GM21367 (cell line): ENCODE results near the gene DNAJC22.
"Not testable (repeated sequence)": the region's sequence is repeated elsewhere in the genome, so short reads cannot be mapped to it uniquely, and the experiment has no call there.

Experiments
- ATAC-seq: cut with Tn5 transposase; IDR thresholded peaks from one replicate; pipeline ENCODE4 v1.9.1; 2021; ENCODE audit not compliant: unreplicated experiment

Gene DNAJC22

GRCh38 chr12:49346659-49347310, at the start of gene DNAJC22:
TSS of gene DNAJC22 (plus strand) at chr12:49346888. CDS start at chr12:49348873, 1,985 bp downstream.
- no peak for ATAC-seq

- ATAC-seq = no peak
Measured at GRCh38 chr12:49297695-49298060, 49.0 kb upstream of the DNAJC22 start.

GRCh38 chr12:49298160-49298559, 48.5 kb upstream of the DNAJC22 start:
- ATAC-seq = no peak

DNA sequence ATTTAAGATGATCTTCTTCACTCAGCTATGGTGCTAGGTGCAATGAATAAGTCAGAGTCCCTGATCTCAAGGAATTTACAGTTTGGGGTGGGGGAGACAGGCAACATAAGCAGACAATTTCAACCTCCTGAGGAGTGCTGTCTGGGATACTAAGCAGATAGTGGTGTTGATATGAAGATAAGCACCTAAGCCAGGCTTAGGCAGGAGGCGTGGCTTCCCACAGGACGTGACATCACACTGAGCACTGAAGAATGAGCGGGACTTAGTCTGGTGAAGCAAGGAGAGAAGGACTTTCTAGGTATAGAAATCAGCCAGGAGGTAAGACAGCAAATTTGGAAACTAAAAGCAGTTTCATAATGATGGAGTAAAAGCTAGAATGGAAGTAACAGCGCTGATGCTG, 44.9 kb upstream of the DNAJC22 start:
- no peak for ATAC-seq

GRCh38 chr12:49304161-49304560, 42.5 kb upstream of the DNAJC22 start:
- no peak for ATAC-seq

- ATAC-seq = no peak
Measured at GRCh38 chr12:49305762-49306510, 40.8 kb upstream of the DNAJC22 start.

- no peak for ATAC-seq
Measured at GRCh38 chr12:49309386-49309785, 37.3 kb upstream of the DNAJC22 start.

DNA sequence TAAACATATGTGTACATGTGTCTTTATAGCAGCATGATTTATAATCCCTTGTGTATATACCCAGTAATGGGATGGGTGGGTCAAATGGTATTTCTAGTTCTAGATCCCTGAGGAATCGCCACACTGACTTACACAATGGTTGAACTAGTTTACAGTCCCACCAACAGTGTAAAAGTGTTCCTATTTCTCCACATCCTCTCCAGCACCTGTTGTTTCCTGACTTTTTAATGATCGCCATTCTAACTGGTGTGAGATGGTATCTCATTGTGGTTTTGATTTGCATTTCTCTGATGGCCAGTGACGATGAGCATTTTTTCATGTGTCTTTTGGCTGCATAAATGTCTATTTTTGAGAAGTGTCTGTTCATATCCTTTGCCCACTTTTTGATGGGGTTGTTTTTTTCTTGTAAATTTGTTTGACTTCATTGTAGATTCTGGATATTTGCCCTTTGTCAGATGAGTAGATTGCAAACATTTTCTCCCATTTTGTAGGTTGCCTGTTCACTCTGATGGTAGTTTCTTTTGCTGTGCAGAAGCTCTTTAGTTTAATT, 36.2 kb upstream of the DNAJC22 start:
- ATAC-seq = not testable (repeated sequence)

GRCh38 chr12:49314811-49315210, 31.9 kb upstream of the DNAJC22 start:
- ATAC-seq = no peak

GRCh38 chr12:49317118-49317517, 29.6 kb upstream of the DNAJC22 start:
- not testable (repeated sequence) for ATAC-seq

DNA sequence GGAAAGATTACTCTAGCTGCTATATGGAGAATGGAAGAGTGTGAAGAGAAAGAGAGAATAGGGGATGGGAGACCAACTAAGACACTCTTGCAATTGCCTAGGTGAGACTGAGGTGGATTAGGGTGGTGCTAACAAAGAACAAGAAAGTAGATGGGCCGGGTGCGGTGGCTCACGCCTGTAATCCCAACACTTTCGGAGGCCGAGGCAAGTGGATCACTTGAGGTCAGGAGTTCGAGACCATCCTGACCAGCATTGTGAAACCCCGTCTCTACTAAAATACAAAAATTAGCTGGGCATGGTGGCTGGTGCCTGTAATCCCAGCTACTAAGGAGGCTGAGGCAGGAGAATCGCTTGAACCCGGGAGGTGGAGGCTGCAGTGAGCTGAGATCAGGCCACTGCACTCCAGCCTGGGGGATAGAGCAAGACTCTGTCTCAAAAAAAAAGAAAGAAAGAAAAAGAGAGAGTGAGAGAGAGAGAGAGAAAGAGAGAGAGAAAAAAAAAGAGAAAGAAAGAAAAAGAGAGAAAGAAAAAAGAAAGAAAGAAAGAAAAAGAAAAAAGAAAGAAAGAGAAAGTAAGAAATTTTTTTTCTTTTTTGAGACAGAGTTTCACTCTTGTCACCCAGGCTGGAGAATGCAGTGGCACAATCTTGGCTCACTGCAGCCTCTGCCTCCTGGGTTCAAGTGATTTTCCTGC, 26.1 kb upstream of the DNAJC22 start:
- ATAC-seq = not testable (repeated sequence)

DNA sequence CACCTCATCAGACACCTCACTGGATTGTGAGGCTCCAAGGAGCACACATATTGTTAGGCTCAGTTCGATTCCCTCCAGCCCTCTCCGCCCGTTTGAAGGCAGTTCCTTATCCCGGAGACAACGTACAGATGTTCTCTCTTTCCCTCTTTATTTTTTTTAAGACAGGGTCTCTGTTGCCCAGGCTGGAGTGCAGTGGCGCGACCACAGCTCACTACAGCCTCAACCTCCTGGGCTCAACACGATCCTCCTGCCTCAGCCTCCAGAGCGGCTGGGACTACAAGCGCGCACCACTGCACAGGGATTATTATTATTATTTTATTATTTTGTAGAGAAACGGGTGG, 24.4 kb upstream of the DNAJC22 start:
- ATAC-seq = no peak

GRCh38 chr12:49322708-49323523, 23.8 kb upstream of the DNAJC22 start, which contains the start of gene TROAP:
TSS of gene TROAP (plus strand) at chr12:49323255. CDS start at chr12:49323609, 354 bp downstream.
- peak; percentile 91 for ATAC-seq

- no peak for ATAC-seq
Measured at GRCh38 chr12:49323524-49324097, 23.1 kb upstream of the DNAJC22 start.

GRCh38 chr12:49325606-49326005, 21.1 kb upstream of the DNAJC22 start:
- ATAC-seq = no peak

DNA sequence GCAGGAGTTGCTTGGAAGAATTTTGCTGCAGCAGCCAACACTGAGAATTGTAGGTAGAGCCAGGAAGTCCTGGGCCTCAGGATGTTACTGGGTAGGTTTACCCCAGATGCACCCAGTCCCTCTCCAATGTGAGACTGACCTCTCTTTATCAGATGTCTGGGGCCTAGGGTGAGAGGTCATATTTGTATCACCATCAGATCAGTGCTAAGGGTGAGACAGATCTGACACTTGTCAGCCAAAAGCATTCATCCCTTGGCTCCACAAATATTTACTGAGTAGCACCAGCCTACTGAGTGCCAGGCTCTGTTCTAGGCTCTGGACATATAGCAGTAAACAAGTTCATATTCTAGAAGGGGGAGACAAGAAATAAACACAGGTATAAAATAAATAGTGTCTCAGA, 19.3 kb upstream of the DNAJC22 start:
- no peak for ATAC-seq

GRCh38 chr12:49327887-49328286, 18.8 kb upstream of the DNAJC22 start:
- no peak for ATAC-seq

DNA sequence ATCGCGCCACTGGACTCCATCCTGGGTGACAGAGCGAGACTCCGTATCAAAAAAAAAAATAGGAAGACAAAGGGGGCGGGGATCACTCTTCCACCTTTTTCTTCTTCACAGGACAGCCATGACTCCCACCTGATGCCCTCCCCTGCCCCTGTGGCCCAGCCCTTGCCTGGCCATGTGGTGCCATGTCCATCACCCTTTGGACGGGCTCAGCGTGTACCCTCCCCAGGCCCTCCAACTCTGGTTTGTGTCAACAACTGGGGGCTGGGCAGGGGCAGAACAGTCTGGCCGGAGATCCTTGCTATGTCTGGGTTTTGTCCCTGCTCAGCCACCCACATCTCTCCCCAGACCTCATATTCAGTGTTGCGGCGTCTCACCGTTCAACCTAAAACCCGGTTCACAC, 17.9 kb upstream of the DNAJC22 start:
- ATAC-seq = no peak

DNA sequence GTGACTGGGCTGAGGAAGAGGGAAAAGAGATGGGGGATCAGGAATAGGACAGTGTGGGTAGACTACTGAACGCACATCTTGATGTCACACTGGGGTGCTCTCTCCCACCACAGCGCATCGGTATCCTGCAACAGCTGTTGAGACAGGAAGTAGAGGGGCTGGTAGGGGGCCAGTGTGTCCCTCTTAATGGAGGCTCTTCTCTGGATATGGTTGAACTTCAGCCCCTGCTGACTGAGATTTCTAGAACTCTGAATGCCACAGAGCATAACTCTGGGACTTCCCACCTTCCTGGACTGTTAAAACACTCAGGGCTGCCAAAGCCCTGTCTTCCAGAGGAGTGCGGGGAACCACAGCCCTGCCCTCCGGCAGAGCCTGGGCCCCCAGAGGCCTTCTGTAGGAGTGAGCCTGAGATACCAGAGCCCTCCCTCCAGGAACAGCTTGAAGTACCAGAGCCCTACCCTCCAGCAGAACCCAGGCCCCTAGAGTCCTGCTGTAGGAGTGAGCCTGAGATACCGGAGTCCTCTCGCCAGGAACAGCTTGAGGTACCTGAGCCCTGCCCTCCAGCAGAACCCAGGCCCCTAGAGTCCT, 16.6 kb upstream of the DNAJC22 start:
- ATAC-seq = no peak
